Measurements from ENCODE around the gene DMBT1. TPM values are rescaled to one million over a fixed set of nuclear protein-coding genes. Genes with fewer than 3 reads are reported as not detected.
"Not testable (repeated sequence)": the region's sequence is repeated elsewhere in the genome, so short reads cannot be mapped to it uniquely, and the experiment has no call there.

Gene DMBT1
- total RNA-seq, 1 donor from 2014 or later = 0.49 TPM

DNA sequence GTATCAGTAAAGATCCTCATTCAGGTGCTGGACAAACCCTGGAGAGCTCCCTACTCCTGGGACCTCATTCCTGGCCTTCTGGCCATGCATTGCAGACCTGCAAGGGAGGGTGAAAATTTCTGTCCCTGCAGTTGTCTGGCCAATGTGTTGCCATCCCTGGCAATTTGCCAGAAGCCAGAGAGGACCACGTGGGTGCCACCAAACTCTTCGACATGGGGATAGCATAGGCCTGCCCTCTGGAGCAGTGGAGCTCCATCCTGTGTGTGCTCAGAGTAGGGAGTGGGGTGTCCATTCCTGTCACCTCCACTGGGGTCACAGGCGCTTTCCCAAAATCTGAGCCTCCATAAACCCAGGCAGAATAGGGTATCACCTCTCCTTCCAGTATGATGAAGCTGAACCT lies 31.2 kb downstream of the DMBT1 start:
- Mint-ChIP-seq H3K9me3 (ENCODE audit: unreplicated experiment) (no peaks in the 10 kb centered on the region), H3K4me1 (ENCODE audit: unreplicated experiment) (no peaks in the 10 kb centered on the region), H3K36me3 (ENCODE audit: low read depth, unreplicated experiment) (no peaks in the 10 kb centered on the region), H3K4me3 (ENCODE audit: unreplicated experiment) (no peak overlapping the region), H3K27ac (ENCODE audit: unreplicated experiment) (no peak overlapping the region), H3K27me3 (ENCODE audit: unreplicated experiment) (peaks cover 1% of the 10 kb centered on the region)
- TF ChIP-seq, protein P1, sequence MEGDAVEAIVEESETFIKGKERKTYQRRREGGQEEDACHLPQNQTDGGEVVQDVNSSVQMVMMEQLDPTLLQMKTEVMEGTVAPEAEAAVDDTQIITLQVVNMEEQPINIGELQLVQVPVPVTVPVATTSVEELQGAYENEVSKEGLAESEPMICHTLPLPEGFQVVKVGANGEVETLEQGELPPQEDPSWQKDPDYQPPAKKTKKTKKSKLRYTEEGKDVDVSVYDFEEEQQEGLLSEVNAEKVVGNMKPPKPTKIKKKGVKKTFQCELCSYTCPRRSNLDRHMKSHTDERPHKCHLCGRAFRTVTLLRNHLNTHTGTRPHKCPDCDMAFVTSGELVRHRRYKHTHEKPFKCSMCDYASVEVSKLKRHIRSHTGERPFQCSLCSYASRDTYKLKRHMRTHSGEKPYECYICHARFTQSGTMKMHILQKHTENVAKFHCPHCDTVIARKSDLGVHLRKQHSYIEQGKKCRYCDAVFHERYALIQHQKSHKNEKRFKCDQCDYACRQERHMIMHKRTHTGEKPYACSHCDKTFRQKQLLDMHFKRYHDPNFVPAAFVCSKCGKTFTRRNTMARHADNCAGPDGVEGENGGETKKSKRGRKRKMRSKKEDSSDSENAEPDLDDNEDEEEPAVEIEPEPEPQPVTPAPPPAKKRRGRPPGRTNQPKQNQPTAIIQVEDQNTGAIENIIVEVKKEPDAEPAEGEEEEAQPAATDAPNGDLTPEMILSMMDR (IDR thresholded peaks at IDR 0.05; ENCODE audit: unreplicated experiment) = no peak
- no peak for DNase-seq (ENCODE audit: low spot score)

DNA sequence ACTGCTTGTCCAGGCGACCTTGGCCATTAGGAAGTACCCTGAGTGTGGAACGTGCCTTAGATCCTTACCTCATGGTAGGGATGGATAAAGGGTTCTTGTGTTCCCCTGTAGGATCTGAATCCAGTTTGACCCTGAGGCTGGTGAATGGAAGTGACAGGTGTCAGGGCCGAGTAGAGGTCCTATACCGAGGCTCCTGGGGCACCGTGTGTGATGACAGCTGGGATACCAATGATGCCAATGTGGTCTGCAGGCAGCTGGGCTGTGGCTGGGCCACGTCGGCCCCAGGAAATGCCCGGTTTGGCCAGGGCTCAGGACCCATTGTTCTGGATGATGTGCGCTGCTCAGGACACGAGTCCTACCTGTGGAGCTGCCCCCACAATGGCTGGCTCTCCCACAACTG lies 31.6 kb downstream of the DMBT1 start:
- H3K36me3 Mint-ChIP-seq (ENCODE audit: low read depth, unreplicated experiment) = no peaks in the 10 kb centered on the region
- H3K27ac Mint-ChIP-seq (ENCODE audit: unreplicated experiment) = no peak overlapping the region
- H3K27me3 Mint-ChIP-seq (ENCODE audit: unreplicated experiment) = peaks cover 1% of the 10 kb centered on the region
- H3K9me3 Mint-ChIP-seq (ENCODE audit: unreplicated experiment) = no peaks in the 10 kb centered on the region
- H3K4me3 Mint-ChIP-seq (ENCODE audit: unreplicated experiment) = no peak overlapping the region
- TF ChIP-seq, protein P1 (IDR thresholded peaks at IDR 0.05; ENCODE audit: unreplicated experiment) = no peak
- no peak for DNase-seq (ENCODE audit: low spot score)
- no peaks in the 10 kb centered on the region for H3K4me1 Mint-ChIP-seq (ENCODE audit: unreplicated experiment)

DNA sequence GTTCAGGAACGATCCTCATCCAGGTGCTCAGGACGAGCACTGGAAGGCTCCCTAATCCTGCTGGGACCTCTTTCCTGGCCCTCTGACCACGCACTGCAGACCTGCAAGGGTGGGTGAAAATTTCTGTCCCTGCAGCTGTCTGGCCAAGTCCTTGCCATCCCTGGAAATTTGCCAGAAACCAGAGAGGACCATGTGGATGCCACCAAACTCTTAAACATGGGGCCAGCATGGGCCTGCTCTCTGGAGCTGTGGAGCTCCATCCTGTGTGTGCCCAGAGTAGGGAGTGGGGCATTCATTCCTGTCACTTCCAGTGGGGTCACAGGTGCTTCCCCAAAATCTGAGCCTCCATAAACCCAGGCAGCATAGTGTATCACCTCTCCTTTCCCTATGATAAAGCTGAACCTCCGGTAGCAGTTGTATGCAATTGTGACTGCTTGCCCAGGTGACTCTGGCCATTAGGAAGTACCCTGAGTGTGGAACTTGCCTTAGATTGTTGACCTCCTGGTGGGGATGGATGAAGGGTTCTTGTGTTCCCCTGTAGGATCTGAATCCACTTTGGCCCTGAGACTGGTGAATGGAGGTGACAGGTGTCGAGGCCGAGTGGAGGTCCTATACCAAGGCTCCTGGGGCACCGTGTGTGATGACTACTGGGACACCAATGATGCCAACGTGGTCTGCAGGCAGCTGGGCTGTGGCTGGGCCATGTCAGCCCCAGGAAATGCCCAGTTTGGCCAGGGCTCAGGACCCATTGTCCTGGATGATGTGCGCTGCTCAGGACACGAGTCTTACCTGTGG lies 57.1 kb downstream of the DMBT1 start:
- H3K27me3 Mint-ChIP-seq (ENCODE audit: unreplicated experiment) = peaks cover 5% of the 10 kb centered on the region
- no peak overlapping the region for H3K4me3 Mint-ChIP-seq (ENCODE audit: unreplicated experiment)
- no peak overlapping the region for H3K27ac Mint-ChIP-seq (ENCODE audit: unreplicated experiment)
- TF ChIP-seq, protein P1 (IDR thresholded peaks at IDR 0.05; ENCODE audit: unreplicated experiment) = no peak
- peaks cover 3% of the 10 kb centered on the region for H3K4me1 Mint-ChIP-seq (ENCODE audit: unreplicated experiment)
- DNase-seq (ENCODE audit: low spot score) = no peak
- H3K9me3 Mint-ChIP-seq (ENCODE audit: unreplicated experiment) = no peaks in the 10 kb centered on the region
- no peaks in the 10 kb centered on the region for H3K36me3 Mint-ChIP-seq (ENCODE audit: low read depth, unreplicated experiment)

DNA sequence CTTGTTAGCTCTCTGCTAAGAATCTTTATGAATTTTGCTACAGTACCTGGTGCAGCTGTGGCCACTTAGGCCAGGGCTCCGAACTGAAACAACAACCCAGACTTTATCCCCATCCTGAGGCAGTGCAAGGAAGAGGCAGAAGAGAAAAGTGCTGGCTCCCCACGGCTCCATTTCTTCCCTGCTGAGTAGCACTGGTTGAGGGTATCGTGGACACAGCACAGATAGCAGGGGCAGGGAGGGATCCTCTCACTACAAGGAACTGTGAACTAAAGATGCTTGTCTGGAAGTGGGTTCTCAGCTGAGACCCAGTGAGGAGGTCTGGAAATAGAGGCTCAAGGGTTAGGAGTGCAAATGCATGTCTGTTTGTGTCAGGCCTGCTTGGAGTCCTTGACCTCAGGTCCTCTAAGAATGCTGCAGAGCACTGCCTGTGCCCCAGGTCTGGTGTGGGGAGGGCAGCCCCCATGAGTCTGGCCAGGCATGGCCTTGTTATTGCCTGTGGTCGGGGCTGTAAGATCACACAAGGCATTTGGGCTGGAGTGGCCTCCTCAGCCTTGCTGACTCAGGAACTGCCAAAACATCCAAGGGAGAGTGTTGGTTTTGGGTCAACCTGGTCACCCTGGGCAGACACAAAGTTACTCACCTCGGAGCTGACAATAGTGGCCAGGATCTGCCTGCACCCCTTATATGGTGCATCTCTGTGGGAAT lies 58.1 kb downstream of the DMBT1 start:
- DNase-seq (ENCODE audit: low spot score) = no peak
- H3K27ac Mint-ChIP-seq (ENCODE audit: unreplicated experiment) = no peak overlapping the region
- H3K4me1 Mint-ChIP-seq (ENCODE audit: unreplicated experiment) = peaks cover 3% of the 10 kb centered on the region
- peaks cover 7% of the 10 kb centered on the region for H3K27me3 Mint-ChIP-seq (ENCODE audit: unreplicated experiment)
- H3K4me3 Mint-ChIP-seq (ENCODE audit: unreplicated experiment) = no peak overlapping the region
- H3K9me3 Mint-ChIP-seq (ENCODE audit: unreplicated experiment) = no peaks in the 10 kb centered on the region
- TF ChIP-seq, protein P1 (IDR thresholded peaks at IDR 0.05; ENCODE audit: unreplicated experiment) = no peak
- no peaks in the 10 kb centered on the region for H3K36me3 Mint-ChIP-seq (ENCODE audit: low read depth, unreplicated experiment)

DNA sequence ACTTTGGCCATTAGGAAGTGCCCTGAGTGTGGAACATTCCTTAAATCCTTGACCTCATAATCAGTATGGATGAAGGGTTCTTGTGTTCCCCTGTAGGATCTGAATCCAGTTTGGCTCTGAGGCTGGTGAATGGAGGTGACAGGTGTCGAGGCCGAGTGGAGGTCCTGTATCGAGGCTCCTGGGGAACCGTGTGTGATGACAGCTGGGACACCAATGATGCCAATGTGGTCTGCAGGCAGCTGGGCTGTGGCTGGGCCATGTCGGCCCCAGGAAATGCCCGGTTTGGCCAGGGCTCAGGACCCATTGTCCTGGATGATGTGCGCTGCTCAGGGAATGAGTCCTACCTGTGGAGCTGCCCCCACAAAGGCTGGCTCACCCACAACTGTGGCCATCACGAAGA lies 60.4 kb downstream of the DMBT1 start:
- not testable (repeated sequence) for H3K36me3 Mint-ChIP-seq (ENCODE audit: low read depth, unreplicated experiment); H3K4me1 Mint-ChIP-seq (ENCODE audit: unreplicated experiment); H3K4me3 Mint-ChIP-seq (ENCODE audit: unreplicated experiment); H3K9me3 Mint-ChIP-seq (ENCODE audit: unreplicated experiment); H3K27ac Mint-ChIP-seq (ENCODE audit: unreplicated experiment); H3K27me3 Mint-ChIP-seq (ENCODE audit: unreplicated experiment); DNase-seq (ENCODE audit: low spot score)

Data from endothelial cell (in vitro differentiated cells).